ENCODE data around the gene FAM89B. TPM values are rescaled to one million over a fixed set of nuclear protein-coding genes. Genes with fewer than 3 reads are reported as not detected.
A peak's percentile ranks its signal among the peaks of the same experiment; 100 is the strongest.

FAM89B gene
- total RNA-seq, 2 donors from 2014 or later, result 53.3 to 127 TPM

DNA sequence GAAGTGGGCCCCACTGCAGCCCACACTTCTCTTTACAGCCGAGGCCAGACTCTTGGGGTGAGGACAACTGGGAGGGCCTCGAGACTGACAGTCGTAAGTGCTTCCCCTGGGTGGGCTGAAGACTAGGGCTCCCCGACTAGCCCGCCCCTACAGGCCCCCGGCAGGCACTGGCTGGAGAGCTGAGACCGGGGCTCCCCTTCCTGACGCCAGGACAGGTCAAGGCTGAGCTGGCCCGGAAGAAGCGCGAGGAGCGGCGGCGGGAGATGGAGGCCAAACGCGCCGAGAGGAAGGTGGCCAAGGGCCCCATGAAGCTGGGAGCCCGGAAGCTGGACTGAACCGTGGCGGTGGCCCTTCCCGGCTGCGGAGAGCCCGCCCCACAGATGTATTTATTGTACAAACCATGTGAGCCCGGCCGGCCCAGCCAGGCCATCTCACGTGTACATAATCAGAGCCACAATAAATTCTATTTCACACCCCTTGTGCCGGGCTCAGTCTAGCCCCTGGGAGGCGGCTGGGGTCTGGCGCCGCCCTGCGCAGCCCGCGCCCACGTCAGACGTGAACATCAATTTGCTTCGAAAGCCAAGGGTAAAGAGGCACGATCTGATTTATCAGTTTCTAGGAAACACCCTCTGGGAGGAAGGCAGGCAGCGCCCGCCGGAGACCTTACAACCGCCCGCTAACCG, 34.0 kb upstream of the FAM89B start:
- Histone ChIP-seq H3K27me3 (replicated peaks; ENCODE audit: insufficient read depth) (no peaks in the 10 kb centered on the region), H3K4me1 (ENCODE audit: control insufficient read depth in 1 of 2, low read depth in 2 of 2) (peaks cover 10 to 26% of the 10 kb centered on the region in 2 donors), H3K4me3 (no peak overlapping the region), H3K9me3 (no peaks in the 10 kb centered on the region), H3K36me3 (peaks cover 35% of the 10 kb centered on the region), H3K27ac (no peak overlapping the region)
- ATAC-seq (ENCODE audit: insufficient number of reproducible peaks, low FRiP score, low read depth) (no peak), DNase-seq (ENCODE audit: low spot score) (no peak)
- TF ChIP-seq CTCF (IDR thresholded peaks at IDR 0.05), result no peak

DNA sequence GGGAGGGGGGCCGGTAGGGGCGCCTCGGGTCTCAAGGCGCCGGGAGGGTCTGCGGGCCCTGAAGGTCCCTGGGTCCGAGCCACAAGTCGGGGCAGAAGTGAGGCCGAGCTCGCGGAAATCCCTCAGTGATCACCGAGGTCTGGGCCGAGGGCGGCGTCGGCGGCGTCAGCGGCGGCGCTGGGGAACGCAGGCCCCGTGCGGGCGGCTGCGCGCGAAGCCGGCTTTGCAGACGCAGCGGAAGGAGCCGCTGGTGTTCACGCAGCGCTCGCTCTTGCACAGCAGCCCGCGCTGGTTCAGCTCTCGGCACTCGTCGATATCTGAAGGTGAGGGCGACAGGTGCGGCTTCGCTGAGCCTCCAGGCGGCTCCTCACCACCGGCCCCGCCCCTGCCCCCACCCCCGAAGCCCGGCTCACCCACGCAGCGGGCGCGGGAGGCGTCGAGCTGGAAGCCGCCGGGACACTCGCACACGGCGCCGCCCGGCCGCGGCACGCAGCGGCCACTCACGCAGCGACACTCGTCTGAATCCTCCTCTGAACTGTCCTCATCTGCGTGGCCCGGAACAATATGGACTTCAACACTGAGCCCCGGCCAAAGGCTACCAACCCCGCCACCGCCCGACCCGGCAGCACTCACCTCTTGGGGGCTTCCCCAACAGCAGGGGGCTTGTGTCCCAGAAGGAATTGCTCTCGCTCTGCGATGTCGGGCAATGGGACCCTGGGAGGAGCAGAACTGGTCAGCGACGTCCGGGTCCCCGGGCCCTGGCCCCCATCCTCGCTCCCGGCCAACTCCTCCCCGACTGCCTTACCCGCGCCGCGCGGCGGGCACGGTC, 33.2 kb upstream of the FAM89B start:
- TF ChIP-seq CTCF (IDR thresholded peaks at IDR 0.05), result no peak
- peaks cover 33% of the 10 kb centered on the region for H3K36me3 ChIP-seq
- no peak for ATAC-seq (ENCODE audit: insufficient number of reproducible peaks, low FRiP score, low read depth)

DNA sequence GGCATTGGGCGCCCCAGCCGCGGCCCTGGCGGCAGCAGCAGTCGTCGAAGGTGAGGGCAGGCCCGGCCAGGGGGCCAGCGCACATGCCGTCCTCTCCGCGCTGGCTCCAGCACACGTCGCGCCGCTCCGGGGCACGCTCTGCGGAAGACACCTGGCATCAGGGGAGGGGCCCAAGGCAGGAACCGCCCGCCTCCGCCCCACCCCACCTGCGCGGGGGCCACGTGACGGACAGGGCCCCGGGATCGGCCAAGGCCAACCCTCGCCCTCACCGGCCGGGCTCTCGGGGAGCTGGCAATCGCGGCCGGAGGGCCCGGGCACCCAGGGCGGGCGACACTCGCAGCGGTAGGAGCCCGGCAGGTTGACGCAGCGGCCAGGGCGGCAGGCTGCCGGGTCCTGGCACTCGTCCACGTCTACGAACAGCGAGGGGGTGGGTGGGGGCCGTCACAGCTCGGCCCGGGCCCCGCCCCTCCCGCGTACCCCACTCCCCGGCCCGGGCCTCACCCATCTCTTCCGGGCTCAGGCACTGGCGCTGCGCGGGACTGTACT, 32.5 kb upstream of the FAM89B start:
- TF ChIP-seq CTCF (IDR thresholded peaks at IDR 0.05), result no peak
- H3K36me3 ChIP-seq, result peaks cover 34% of the 10 kb centered on the region
- peak overlapping the region; percentile 79 for H3K27ac ChIP-seq
- H3K4me3 ChIP-seq, result peak overlapping the region; percentile 71
- H3K4me1 ChIP-seq (ENCODE audit: control insufficient read depth in 1 of 2, low read depth in 2 of 2), result peaks cover 10 to 26% of the 10 kb centered on the region in 2 donors
- no peaks in the 10 kb centered on the region for H3K9me3 ChIP-seq
- ATAC-seq (ENCODE audit: insufficient number of reproducible peaks, low FRiP score, low read depth), result no peak
- no peaks in the 10 kb centered on the region for H3K27me3 ChIP-seq (replicated peaks; ENCODE audit: insufficient read depth)
- no peak for DNase-seq (ENCODE audit: low spot score)

More for the DNA sequence above, 33.2 kb upstream of the FAM89B start:
- DNase-seq (ENCODE audit: low spot score), result no peak
- H3K4me1 ChIP-seq (ENCODE audit: control insufficient read depth in 1 of 2, low read depth in 2 of 2), result peaks cover 10 to 26% of the 10 kb centered on the region in 2 donors
- peak overlapping the region; percentile 71 for H3K4me3 ChIP-seq
- H3K9me3 ChIP-seq, result no peaks in the 10 kb centered on the region
- H3K27me3 ChIP-seq (replicated peaks; ENCODE audit: insufficient read depth), result no peaks in the 10 kb centered on the region
- H3K27ac ChIP-seq, result peak overlapping the region; percentile 79

GRCh38 chr11:65540290-65541092, 31.8 kb upstream of the FAM89B start:
- H3K9me3 ChIP-seq, result no peaks in the 10 kb centered on the region
- H3K27me3 ChIP-seq (replicated peaks; ENCODE audit: insufficient read depth), result no peaks in the 10 kb centered on the region
- DNase-seq (ENCODE audit: low spot score), result peak; percentile 59
- peak; percentile 77 for TF ChIP-seq CTCF (IDR thresholded peaks at IDR 0.05)
- H3K4me1 ChIP-seq (ENCODE audit: control insufficient read depth in 1 of 2, low read depth in 2 of 2), result peaks cover 10 to 26% of the 10 kb centered on the region in 2 donors
- peak; percentile 66 for ATAC-seq (ENCODE audit: insufficient number of reproducible peaks, low FRiP score, low read depth)
- peak overlapping the region; percentile 71 for H3K4me3 ChIP-seq
- H3K27ac ChIP-seq, result peak overlapping the region; percentile 79
- H3K36me3 ChIP-seq, result peaks cover 36% of the 10 kb centered on the region
